ENCODE data around the gene AK8. TPM values are rescaled to one million over a fixed set of nuclear protein-coding genes. Genes with fewer than 3 reads are reported as not detected.

AK8 gene
- total RNA-seq, 1 experiment from 2014 or later, result 2.5 TPM

DNA sequence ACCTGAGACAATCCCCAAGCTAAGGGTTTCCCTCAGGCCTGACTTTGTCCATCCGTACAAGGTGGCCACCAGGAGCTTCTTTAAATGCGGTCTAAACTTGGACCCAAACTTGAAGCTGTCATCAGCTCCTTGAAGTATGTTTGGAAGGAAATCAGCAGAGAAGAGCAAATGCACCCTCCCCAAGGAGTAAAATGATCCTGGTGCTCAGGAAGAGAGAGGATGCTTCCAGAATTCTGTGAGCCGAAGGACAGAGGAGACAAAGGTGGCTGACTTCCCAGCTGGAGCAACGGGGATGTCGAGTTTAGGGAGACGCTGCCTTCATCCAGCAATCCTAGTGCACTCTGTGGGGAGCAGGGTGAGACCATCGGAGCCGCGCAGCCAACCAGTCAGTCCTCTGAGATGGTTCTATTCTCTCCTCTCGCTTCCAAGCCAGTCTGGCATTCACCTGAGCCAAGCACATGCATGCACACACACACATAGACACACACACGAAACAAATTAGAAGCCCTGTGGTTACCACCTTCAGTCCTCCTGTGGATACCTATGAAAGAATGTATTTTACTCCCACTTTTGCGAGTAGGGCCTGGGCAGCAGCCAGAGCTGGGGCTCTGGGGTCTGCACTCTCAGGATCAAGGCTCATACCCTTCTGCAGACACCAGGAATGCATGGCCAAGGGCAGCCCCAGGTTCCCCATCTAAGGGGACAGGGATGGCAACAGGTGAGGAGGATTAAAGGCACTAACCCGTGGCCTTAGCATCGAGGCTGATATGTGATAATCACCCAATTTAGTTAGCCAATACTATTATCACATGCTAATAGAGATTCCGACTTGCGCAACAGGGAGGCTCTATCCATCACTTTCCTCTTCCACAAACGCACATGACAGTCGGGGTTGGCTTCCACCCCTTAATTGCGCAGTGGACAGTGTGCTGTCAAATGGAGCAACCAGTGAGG is 132.1 kb downstream of the AK8 start:
- Histone ChIP-seq H3K9ac (ENCODE audit: low read length) (no peak overlapping the region), H4K20me1 (ENCODE audit: insufficient read depth) (no peaks in the 10 kb centered on the region), H3K36me3 (ENCODE audit: control insufficient read depth in 1 of 2, insufficient read depth in 2 of 2, low read length in 2 of 2) (no peaks in the 10 kb centered on the region), H3K27me3 (ENCODE audit: insufficient read depth, low read length) (no peaks in the 10 kb centered on the region), H3K27ac (ENCODE audit: low read depth, low read length) (no peak overlapping the region), H3K9me3 (ENCODE audit: control insufficient read depth in 1 of 2, insufficient read depth in 1 of 2, low read depth in 1 of 2, low read length in 2 of 2) (no peaks in the 10 kb centered on the region), H3K79me2 (ENCODE audit: insufficient read depth, low read length) (no peaks in the 10 kb centered on the region), H3K9me2 (ENCODE audit: insufficient read depth) (no peaks in the 10 kb centered on the region), H2AFZ (ENCODE audit: low read depth, low read length, poor library complexity, severe bottlenecking) (no peak overlapping the region), H3K4me3 (replicated peaks in 1 of 2; ENCODE audit: low read depth in 1 of 2, low read length in 2 of 2) (no peak overlapping the region), H3K4me2 (ENCODE audit: low read length) (no peak overlapping the region), H3K4me1 (ENCODE audit: control insufficient read depth in 1 of 2, insufficient read depth in 2 of 2, low read length in 2 of 2) (no peaks in the 10 kb centered on the region)
- no peak for ATAC-seq
- no peak for TF ChIP-seq JUND (IDR thresholded peaks at IDR 0.05)
- TF ChIP-seq CEBPB (IDR thresholded peaks at IDR 0.05; ENCODE audit: low read depth), result no peak
- TF ChIP-seq YY1 (IDR thresholded peaks at IDR 0.05; ENCODE audit: extremely low read depth, insufficient replicate concordance, low read depth, low read length), result no peak
- TF ChIP-seq TCF7L2 (IDR thresholded peaks at IDR 0.05; ENCODE audit: borderline replicate concordance, extremely low read depth, insufficient read depth, insufficient read length), result no peak
- TF ChIP-seq, protein P1, sequence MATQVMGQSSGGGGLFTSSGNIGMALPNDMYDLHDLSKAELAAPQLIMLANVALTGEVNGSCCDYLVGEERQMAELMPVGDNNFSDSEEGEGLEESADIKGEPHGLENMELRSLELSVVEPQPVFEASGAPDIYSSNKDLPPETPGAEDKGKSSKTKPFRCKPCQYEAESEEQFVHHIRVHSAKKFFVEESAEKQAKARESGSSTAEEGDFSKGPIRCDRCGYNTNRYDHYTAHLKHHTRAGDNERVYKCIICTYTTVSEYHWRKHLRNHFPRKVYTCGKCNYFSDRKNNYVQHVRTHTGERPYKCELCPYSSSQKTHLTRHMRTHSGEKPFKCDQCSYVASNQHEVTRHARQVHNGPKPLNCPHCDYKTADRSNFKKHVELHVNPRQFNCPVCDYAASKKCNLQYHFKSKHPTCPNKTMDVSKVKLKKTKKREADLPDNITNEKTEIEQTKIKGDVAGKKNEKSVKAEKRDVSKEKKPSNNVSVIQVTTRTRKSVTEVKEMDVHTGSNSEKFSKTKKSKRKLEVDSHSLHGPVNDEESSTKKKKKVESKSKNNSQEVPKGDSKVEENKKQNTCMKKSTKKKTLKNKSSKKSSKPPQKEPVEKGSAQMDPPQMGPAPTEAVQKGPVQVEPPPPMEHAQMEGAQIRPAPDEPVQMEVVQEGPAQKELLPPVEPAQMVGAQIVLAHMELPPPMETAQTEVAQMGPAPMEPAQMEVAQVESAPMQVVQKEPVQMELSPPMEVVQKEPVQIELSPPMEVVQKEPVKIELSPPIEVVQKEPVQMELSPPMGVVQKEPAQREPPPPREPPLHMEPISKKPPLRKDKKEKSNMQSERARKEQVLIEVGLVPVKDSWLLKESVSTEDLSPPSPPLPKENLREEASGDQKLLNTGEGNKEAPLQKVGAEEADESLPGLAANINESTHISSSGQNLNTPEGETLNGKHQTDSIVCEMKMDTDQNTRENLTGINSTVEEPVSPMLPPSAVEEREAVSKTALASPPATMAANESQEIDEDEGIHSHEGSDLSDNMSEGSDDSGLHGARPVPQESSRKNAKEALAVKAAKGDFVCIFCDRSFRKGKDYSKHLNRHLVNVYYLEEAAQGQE (IDR thresholded peaks at IDR 0.05; ENCODE audit: low read depth), result no peak
- TF ChIP-seq SRF (IDR thresholded peaks at IDR 0.05; ENCODE audit: low read depth), result no peak
- no peak for TF ChIP-seq EZH2phosphoT487 (IDR thresholded peaks at IDR 0.05; ENCODE audit: borderline replicate concordance)
- no peak for TF ChIP-seq SIN3A (IDR thresholded peaks at IDR 0.05; ENCODE audit: low read depth)
- no peak for TF ChIP-seq CBX3 (IDR thresholded peaks at IDR 0.05; ENCODE audit: low read depth)
- TF ChIP-seq, protein P2, sequence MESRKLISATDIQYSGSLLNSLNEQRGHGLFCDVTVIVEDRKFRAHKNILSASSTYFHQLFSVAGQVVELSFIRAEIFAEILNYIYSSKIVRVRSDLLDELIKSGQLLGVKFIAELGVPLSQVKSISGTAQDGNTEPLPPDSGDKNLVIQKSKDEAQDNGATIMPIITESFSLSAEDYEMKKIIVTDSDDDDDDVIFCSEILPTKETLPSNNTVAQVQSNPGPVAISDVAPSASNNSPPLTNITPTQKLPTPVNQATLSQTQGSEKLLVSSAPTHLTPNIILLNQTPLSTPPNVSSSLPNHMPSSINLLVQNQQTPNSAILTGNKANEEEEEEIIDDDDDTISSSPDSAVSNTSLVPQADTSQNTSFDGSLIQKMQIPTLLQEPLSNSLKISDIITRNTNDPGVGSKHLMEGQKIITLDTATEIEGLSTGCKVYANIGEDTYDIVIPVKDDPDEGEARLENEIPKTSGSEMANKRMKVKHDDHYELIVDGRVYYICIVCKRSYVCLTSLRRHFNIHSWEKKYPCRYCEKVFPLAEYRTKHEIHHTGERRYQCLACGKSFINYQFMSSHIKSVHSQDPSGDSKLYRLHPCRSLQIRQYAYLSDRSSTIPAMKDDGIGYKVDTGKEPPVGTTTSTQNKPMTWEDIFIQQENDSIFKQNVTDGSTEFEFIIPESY (IDR thresholded peaks at IDR 0.05; ENCODE audit: extremely low read depth, insufficient replicate concordance, low read length), result no peak
- no peak for TF ChIP-seq EGR1 (IDR thresholded peaks at IDR 0.05; ENCODE audit: low read depth)
- no peak for TF ChIP-seq POLR2A (IDR thresholded peaks at IDR 0.05; ENCODE audit: borderline replicate concordance, extremely low read depth, insufficient read depth, insufficient read length)
- TF ChIP-seq SP1 (IDR thresholded peaks at IDR 0.05; ENCODE audit: low read depth), result no peak
- TF ChIP-seq, protein P3, sequence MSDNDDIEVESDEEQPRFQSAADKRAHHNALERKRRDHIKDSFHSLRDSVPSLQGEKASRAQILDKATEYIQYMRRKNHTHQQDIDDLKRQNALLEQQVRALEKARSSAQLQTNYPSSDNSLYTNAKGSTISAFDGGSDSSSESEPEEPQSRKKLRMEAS (IDR thresholded peaks at IDR 0.05), result no peak
- TF ChIP-seq, protein P4, sequence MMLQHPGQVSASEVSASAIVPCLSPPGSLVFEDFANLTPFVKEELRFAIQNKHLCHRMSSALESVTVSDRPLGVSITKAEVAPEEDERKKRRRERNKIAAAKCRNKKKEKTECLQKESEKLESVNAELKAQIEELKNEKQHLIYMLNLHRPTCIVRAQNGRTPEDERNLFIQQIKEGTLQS (IDR thresholded peaks at IDR 0.05), result no peak
- TF ChIP-seq POLR2AphosphoS5 (IDR thresholded peaks at IDR 0.05; ENCODE audit: low read depth, low read length), result no peak
- TF ChIP-seq FOSL1 (IDR thresholded peaks at IDR 0.05; ENCODE audit: low read depth), result no peak
- RAD21 ChIA-PET (ENCODE audit: low non-redundant PET in 1 of 2, low total read pairs in 2 of 2, uncharacterized antibody in 2 of 2, unreplicated experiment in 2 of 2), result no interaction called here
- intact Hi-C loops (cut with micrococcal nuclease), result no loop called here
- BruUV-seq (replicated peaks), result no TSS peak
- POLR2A ChIA-PET, result no interaction called here
- no peak for DNase-seq (ENCODE audit: low read depth, low spot score)
- CTCF ChIA-PET, result no interaction called here
